GM10248 (cell line): ENCODE measurements around the gene CDC5L.
"Not testable (repeated sequence)": the region's sequence is repeated elsewhere in the genome, so short reads cannot be mapped to it uniquely, and the experiment has no call there.

ENCODE experiments used
- CTCF ChIA-PET: fragments of 300-600 bp; sonication (Branson Sonifier 250); formaldehyde crosslinking; extraction: SDS; loops from one replicate; lab custom pipeline; 2021; ENCODE audit warnings: antibody characterized with exemption; lab: Yijun Ruan, JAX
- POLR2A ChIA-PET: fragments of 350-650 bp; sonication (Branson Sonifier 250); formaldehyde crosslinking; extraction: SDS; loops from one replicate; lab custom pipeline; 2020; ENCODE audit warnings: antibody characterized with exemption; lab: Yijun Ruan, JAX
- DNase-seq: peaks from one replicate; pipeline ENCODE4 v3.0.0; 2012; ENCODE audit errors: extremely low spot score
- CTCF ChIP-seq: IDR thresholded peaks from 2 replicates; pipeline ENCODE4 v1.5.1; 2012; ENCODE audit warnings: mild to moderate bottlenecking, low read depth; ENCODE audit errors: extremely low read depth, missing control alignments, control extremely low read depth

The CDC5L gene

GRCh38 chr6:44446626-44447300, 59.3 kb downstream of the CDC5L start:
- no peak for TF ChIP-seq CTCF
- ChIA-PET POLR2A (no interaction called here), CTCF (interaction anchor here (0.9 to 5.2 kb wide), 9 partner anchors 9 to 29 kb away, joined by 3 to 44 read pairs (median 4); no protein-coding TSS in a partner anchor)
- no peak for DNase-seq

- POLR2A ChIA-PET, DNase-seq: not testable (repeated sequence)
Observed at GRCh38 chr6:44449181-44449580, 61.7 kb downstream of the CDC5L start.

GRCh38 chr6:44451803-44452695, 64.5 kb downstream of the CDC5L start:
- no peak for DNase-seq
- no peak for TF ChIP-seq CTCF
- ChIA-PET POLR2A (no interaction called here), CTCF (interaction anchor here (1.1 to 11.6 kb wide), 3 partner anchors 12 to 20 kb away, joined by 5 to 190 read pairs (median 7); no protein-coding TSS in a partner anchor)

More at GRCh38 chr6:44449181-44449580, 61.7 kb downstream of the CDC5L start:
- CTCF ChIA-PET = not testable (repeated sequence)

GRCh38 chr6:44452725-44453124, 65.2 kb downstream of the CDC5L start:
- no peak for DNase-seq
- ChIA-PET CTCF (interaction anchor here (0.9 to 11.6 kb wide), 5 partner anchors 12 to 39 kb away, joined by 3 to 190 read pairs (median 5); no protein-coding TSS in a partner anchor), POLR2A (no interaction called here)
- no peak for TF ChIP-seq CTCF

GRCh38 chr6:44453146-44453545, 65.6 kb downstream of the CDC5L start:
- TF ChIP-seq CTCF = no peak
- DNase-seq = no peak
- POLR2A ChIA-PET = no interaction called here
- CTCF ChIA-PET = interaction anchor here (0.9 to 11.6 kb wide), 5 partner anchors 12 to 40 kb away, joined by 3 to 190 read pairs (median 5); no protein-coding TSS in a partner anchor

- no peak for TF ChIP-seq CTCF
- ChIA-PET POLR2A (no interaction called here), CTCF (interaction anchor here (1.1 to 11.6 kb wide), 6 partner anchors 8 to 22 kb away, joined by 3 to 190 read pairs (median 21); no protein-coding TSS in a partner anchor)
- DNase-seq = no peak
Observed at GRCh38 chr6:44454198-44454597, 66.7 kb downstream of the CDC5L start.
